ENCODE data around the gene KIAA0825.

Gene KIAA0825

DNA sequence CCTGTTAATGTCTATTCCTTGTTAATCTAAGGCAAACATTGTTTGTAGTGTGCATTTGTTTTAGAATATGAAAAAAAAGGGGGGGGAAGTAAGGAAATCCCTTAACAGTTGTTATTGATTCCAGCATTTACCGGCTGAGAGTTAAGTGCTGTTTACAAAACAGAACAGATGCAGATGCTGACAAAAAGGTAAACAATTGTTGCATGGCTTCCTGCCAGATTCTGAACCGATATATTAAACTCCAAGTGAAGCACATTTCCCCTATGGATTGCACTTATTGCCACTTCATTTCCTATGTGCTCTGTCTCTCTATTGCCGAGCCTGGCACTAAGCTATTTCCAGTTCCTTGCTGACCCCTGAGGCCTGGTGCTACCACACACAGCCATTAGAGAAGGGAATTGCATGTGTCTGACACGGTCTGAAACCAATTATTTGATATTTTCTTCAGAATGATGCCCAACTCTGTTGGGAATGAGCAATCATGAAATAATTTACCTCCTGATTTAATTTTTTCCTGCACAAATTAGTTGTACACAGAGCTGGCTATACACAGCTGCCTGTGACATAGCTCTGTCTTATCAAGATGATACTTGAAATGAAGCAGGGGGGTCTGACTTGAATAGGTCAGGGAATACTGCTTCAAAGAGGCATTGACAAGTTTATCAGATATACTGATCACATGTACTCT, 109.8 kb downstream of the KIAA0825 start:
- no peak for DNase-seq

GRCh38 chr5:94505327-94506068, 112.9 kb downstream of the KIAA0825 start:
- no peak for DNase-seq

GRCh38 chr5:94503677-94504076, 114.7 kb downstream of the KIAA0825 start:
- DNase-seq, result no peak

- no peak for DNase-seq
These were observed 117.0 kb downstream of the KIAA0825 start for GRCh38 chr5:94501365-94501764.

DNA sequence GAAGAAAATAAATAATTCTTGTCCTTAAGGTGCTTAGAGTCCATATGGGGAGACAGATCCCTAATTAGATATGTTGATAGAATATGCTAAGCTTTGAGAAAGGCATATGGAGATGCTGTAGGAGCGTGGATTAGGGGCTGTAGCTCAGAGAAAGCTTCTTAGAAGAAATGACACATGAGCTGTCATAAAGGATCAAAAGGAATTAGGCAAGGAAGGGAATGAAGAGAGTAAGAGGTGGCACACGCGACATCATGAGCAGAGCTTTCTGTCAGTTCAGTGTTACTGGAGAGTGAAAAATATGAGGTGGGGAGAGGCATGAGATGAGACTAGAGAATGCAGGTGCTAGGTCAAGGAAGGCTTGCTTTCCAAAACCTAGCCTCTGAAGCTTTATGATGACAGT, 118.6 kb downstream of the KIAA0825 start:
- no peak for DNase-seq

- no peak for DNase-seq
These were observed 120.2 kb downstream of the KIAA0825 start for GRCh38 chr5:94498199-94498598.

DNA sequence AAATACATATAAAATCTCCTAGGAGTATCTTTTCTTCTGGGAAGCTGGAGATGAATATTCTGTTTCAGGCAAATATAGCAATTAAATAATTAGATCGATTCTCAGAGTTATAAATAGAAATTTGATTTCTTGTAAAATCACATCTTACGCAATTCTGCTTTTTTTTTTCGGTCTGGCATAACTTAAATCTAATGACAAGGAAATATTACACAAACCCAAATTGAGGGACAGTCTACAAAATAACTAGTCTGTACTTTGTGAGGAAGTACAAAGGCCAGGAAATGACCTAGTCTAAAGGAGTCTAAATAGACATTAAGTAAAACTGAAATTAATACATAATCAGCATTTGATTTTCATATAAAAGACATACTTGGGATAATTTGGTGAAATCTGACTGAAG, 133.3 kb downstream of the KIAA0825 start:
- DNase-seq, result peak; percentile 5 to 67

DNA sequence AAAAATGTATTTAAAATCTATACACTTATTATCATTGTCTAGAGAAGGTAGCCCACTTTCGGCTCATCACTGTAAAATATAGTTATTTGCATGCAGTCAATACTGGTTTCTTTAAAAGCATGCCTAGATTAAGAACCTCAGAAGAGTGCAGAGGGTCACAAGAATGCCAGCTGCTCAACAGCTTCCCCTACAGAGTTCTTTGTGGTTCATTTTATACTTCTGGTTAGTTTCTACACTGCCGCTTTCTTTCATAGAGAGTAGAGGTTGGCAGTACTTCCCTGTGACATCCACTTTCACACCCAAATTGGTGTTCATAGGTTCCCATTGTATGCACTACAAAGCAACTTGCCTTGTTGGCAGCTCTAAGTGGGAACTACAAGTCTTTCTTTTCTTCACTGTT, 137.3 kb downstream of the KIAA0825 start:
- no peak for DNase-seq

GRCh38 chr5:94480486-94480885, 137.9 kb downstream of the KIAA0825 start:
- no peak for DNase-seq

DNA sequence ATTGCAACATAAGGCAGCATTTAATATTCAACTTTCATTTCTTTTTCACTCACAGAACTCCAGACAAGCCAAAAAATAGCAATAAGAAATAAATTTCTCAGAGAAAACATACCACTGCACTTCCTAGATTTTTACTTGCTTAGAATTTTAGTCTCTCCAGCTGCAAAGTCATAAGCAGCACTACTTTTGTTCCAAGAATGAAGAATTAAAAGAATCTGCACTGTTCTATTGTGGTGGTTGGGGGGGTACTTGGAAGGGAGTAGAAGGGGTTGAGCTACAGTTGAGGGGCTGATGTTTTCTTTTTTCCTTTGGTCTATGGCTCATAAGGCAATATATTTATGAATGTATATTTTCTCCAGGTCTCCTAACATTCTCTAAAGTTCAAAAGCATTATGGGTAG, 144.5 kb downstream of the KIAA0825 start:
- DNase-seq, result no peak

DNA sequence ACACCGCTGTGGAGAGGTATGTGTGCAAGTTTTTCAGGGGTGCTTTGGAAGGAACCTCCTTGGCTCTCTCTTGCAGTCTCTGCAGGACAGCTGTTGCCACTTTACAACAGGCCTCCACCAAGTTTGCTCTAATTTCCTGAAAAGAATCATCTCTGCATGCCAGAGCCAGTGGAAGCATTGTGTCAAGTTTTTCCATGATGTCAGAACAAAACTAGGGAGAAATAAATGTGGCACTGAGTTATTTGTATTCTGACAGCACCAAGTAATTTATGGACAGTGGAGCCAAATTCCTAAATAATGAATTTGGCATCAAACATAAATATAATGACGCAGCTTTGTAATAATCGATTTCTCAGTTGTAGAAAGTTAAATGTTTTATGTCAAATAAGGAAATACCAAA, 146.9 kb downstream of the KIAA0825 start:
- no peak for DNase-seq

DNA sequence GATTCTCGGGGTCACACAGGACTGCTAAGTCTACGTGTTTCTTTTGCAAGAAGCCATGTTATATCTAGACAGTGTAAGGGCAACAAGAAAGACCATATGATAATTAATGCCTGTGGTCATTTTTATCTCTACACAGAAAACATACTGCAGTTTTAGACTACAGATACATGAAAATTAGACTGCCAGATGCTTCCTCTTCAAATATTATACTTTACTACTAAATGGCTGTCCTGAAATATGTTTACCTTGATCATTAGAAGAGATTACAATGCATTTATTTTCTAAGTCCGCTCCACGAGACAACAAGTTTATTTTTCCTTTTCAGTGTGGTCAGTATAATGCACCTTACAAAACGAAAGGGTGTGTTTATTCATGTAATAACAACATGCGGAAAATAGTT, 147.6 kb downstream of the KIAA0825 start:
- no peak for DNase-seq

DNA sequence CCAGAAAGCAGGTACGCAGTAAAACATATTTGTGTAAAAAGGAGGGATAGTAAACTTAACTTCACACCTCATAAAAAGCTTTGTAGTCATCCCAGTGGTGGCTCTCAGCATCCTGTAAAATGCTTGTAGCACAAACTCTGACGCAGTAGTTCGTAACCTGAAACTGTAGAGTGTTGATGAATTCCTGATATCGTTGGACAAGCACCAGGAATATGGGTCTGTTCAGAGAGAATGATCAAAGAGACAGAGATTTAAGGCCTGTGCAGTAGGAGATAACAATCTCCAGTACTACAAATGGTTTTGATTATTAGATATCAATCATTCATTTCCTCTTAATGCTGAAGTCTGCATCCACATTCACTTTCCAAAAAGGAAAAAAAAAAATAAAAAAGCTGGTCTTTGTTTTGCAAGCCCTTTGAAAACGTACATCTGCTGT, 148.5 kb downstream of the KIAA0825 start:
- no peak for DNase-seq

DNA sequence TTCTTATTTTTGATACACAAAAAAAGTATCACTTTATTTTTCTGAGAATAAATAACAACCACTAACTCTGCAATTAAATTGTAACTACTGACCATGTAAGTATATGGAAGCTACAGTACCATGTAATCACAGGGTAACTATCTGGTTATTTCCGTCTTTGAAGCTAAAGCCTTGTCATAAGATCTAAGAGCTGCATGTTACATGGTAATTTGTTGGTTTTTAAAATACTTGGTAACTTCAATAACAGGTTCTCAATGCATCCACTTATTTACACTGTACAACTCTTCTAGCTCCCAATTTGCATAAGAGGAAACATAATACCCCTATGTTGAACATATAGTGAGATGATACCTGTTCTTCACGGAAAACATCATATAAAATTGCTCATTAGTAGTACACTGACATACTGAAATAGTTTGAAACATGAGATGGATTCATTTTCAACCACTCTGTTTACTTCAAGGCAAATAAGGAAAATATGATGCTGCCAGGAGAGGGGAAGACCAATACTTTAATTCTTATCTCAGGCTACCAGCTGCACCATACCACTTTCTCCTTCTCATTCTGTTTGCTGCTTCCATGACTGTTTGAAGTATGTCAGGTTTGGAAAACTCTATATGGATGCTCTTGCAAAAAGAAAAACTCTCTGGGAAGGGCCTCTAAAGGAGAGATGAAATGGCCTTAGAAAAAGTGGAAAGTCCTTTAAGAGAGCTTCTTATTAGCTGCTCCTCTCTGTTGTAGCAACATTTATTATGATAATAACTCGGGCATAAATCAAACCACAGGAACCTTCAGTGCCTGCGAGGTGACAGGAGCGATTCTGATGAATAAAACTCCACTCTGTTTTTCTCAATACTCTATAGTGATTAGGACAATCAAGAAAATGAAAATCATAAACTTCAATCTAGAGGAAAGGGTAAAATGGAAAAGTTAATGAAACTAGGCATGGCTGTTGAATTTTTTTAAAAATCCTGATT, 150.2 kb downstream of the KIAA0825 start:
- no peak for DNase-seq

GRCh38 chr5:94467346-94467953, 151.0 kb downstream of the KIAA0825 start:
- DNase-seq, result no peak

GRCh38 chr5:94463739-94464138, 154.7 kb downstream of the KIAA0825 start:
- DNase-seq, result no peak

- no peak for DNase-seq
These were observed 157.3 kb downstream of the KIAA0825 start for GRCh38 chr5:94461131-94461530.

DNA sequence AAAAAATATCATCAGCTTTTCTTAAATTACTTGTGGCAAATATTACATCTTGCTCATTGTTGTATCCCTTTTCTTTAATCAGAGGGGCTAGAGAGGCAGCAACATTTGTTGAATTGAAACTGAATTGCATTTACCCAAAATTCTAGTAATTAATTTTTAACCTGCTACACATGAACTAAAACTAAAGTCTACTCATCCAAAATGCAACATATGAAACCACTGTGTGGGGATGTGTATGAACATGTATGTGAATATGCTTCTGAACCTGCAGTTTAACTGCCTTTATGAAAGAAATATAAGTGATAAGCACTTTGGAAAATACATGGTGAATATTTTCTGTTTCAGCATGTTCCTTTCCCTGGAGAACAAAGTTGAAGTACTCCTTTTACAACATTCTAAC, 158.5 kb downstream of the KIAA0825 start:
- DNase-seq, result no peak

- DNase-seq, result no peak
These were observed 160.6 kb downstream of the KIAA0825 start for GRCh38 chr5:94457788-94458187.

DNA sequence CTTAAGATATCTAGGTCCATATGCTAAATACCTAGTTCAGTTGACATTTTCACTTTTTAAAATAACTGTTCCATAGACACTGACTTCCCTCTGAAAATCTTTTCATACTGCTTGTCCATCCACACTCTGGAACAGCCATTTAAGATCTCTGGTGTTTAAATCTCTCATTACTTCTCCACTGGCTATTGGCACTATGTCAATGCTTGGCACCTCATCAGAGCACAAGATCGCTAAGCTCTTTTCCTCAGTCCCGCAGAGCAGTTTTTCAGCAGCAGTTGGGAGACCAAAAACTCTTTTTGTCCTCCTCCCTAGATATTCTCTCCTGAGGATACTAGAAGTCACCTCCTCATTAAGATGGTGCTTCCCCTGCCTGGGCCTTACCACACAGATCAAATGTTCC, 172.7 kb downstream of the KIAA0825 start:
- DNase-seq, result no peak

DNA sequence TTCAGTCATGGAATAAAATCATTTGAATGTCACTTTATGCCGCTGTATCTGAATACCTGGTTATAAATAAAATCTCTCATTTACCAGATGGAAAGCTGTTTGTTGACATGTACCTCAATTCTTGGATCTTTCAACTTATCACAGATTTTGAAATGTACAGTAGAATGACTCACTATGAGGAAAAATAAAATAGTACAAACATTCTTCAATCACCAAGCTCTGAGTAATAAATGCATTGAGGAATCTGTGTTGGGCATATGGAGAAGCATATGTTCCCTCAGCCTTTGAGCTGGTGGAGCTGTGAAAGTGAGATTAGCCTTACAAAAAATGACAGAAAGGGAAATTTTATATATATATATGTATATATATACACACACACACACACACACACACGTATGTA, 175.4 kb downstream of the KIAA0825 start:
- DNase-seq, result no peak

GRCh38 chr5:94442076-94442475, 176.3 kb downstream of the KIAA0825 start:
- no peak for DNase-seq

DNA sequence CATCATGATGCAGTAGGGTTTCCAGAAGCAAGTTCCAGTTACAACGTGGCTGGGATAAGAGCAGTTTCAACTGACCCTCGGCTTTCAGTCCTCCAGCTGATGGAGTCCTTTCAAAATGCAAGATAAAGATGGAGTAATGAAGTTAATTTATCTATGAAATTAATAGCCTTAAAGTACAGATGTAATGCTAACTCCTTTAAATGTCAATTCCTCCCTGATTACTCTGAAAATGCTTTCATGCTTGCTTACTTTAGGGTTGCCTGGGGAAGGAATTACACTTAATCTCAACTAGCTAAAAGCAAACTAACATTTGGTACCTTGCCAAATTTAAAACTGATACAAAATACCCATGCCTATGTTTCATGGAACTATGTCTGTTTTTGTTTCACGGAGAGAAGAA, 178.4 kb downstream of the KIAA0825 start:
- DNase-seq, result no peak

All from inflammatory macrophage (primary cell).